Stimulated activated naive B cell treated with anti-CD40 and anti-IgM and Interleukin-4, amounts not matched to agents 10 μg/mL and 1 μg/mL and 100 μg/mL, for 72 hours (primary cell): ENCODE data around the gene RABL6.

Experiments
- ATAC-seq, 2 donors: fragments of 150-1000 bp; cut with Tn5 transposase; replicated peaks; 2 replicates each; pipeline ENCODE4 v1.10.0; 2021; ENCODE audit warnings: moderate library complexity in 1 of 2
- DNase-seq: peaks from one replicate; pipeline ENCODE4 v3.0.0; 2021
- H3K27ac Mint-ChIP-seq: one replicate; pipeline ENCODE4 v1.8.0; 2022; ENCODE audit warnings: mild to moderate bottlenecking, mixed read lengths
- H3K27me3 Mint-ChIP-seq, 2 donors: one replicate each; pipeline ENCODE4 v1.8.0; 2022; ENCODE audit warnings: mixed read lengths in 2 of 2
- H3K36me3 Mint-ChIP-seq, 2 donors: one replicate each; pipeline ENCODE4 v1.8.0; 2022; ENCODE audit warnings: mixed read lengths in 2 of 2, mild to moderate bottlenecking in 1 of 2
- H3K4me1 Mint-ChIP-seq, 2 donors: one replicate each; pipeline ENCODE4 v1.8.0; 2022; ENCODE audit warnings: mixed read lengths in 2 of 2, mild to moderate bottlenecking in 1 of 2
- H3K4me3 Mint-ChIP-seq, 2 donors: one replicate each; pipeline ENCODE4 v1.8.0; 2022; ENCODE audit warnings: mild to moderate bottlenecking in 2 of 2, mixed read lengths in 2 of 2, moderate library complexity in 1 of 2
- H3K9me3 Mint-ChIP-seq, 2 donors: one replicate each; pipeline ENCODE4 v1.8.0; 2022; ENCODE audit warnings: mixed read lengths in 2 of 2, mild to moderate bottlenecking in 1 of 2

RABL6 gene

GRCh38 chr9:136808075-136808805 is 492 bp downstream of the RABL6 start:
- Mint-ChIP-seq H3K9me3 (no peaks in the 10 kb centered on the region), H3K27ac (peak overlapping the region; percentile 91), H3K4me1 (peaks cover 19 to 46% of the 10 kb centered on the region in 2 donors), H3K4me3 (peak overlapping the region; percentile 83 to 84), H3K27me3 (no peaks in the 10 kb centered on the region), H3K36me3 (peaks cover 21 to 33% of the 10 kb centered on the region in 2 donors)
- peak; percentile 39 to 42 for ATAC-seq
- no peak for DNase-seq

DNA sequence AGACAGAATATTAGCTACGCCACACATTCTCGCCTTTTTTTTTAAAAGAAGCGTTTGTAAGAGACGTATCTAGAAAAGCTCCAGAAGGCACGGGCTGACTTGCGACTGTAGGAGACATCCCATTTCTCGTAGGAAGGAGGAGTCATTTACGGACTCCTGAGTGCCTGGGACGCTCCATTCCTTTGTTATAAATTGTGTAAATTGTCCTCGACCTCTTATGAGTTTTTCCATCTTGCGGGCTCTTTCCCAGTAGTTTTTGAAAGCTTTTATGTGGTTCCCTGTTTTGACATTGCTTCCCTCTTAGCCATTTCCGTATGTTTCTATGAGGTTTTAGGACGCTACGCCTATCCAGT is 1.0 kb downstream of the RABL6 start:
- H3K27ac Mint-ChIP-seq, result peak overlapping the region; percentile 91
- ATAC-seq, result no peak
- H3K27me3 Mint-ChIP-seq, result no peaks in the 10 kb centered on the region
- H3K9me3 Mint-ChIP-seq, result no peaks in the 10 kb centered on the region
- peak overlapping the region; percentile 83 to 84 for H3K4me3 Mint-ChIP-seq
- peaks cover 19 to 50% of the 10 kb centered on the region in 2 donors for H3K4me1 Mint-ChIP-seq
- no peak for DNase-seq
- H3K36me3 Mint-ChIP-seq, result peaks cover 23 to 33% of the 10 kb centered on the region in 2 donors

DNA sequence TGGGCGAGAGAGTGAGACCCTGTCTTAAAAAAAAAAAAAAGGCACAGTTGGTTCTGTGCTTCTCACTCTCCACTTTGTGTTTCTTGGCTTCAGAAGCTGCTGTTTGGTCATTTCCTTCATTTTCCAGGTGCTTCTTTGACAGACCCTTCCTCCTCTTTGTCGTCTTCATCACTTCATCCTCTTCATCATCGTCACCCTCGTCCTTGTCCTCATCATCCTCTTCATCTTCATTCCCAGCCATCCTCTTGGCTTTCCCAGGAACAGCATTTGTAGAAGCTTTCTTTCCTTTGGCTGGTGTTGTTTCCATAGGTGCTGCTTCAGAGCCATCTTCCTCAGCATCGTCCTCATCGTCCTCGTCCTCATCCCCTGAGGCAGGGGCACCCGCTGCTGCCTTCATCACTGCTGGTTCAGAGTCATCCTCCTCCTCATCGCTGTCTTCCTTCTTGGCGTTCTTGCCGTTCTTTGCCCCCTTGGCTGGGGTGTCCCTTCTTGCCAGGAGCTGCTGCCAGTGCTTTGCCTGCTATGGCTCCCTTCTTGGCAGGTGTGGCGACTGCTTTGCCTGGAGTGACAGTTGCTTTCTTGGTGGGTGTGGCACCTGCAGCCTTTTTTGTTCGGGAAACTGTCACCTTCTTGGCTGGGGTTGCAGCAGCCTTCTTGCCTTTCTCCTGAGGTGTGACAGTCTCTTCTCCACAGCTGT is 7.1 kb downstream of the RABL6 start:
- Mint-ChIP-seq H3K4me3 (peak overlapping the region in 1 of 2 donors; percentile 10), H3K27ac (no peak overlapping the region), H3K27me3 (no peaks in the 10 kb centered on the region), H3K36me3 (peaks cover 52 to 55% of the 10 kb centered on the region in 2 donors), H3K9me3 (no peaks in the 10 kb centered on the region), H3K4me1 (peaks cover 18 to 32% of the 10 kb centered on the region in 2 donors)
- no peak for ATAC-seq
- DNase-seq, result no peak

DNA sequence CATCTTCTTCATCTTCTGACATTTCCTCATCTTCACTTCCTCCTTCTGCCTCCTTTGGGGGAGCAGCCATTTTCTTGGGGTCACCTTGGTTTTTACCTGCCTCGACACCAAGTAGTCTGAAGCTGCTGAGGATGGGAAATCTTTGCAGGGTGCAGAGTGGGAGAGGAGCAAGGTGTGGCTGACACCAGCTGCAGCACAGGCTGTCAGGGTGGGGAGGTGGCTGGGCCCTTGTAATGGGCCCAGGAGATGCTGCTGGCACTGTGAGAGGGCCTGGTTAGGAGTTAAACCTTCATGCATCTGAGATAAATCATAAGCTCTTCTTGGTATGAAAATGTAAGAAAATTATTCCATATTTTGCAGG is 7.7 kb downstream of the RABL6 start:
- H3K36me3 Mint-ChIP-seq, result peaks cover 51 to 52% of the 10 kb centered on the region in 2 donors
- H3K4me1 Mint-ChIP-seq, result peaks cover 16 to 29% of the 10 kb centered on the region in 2 donors
- no peak for DNase-seq
- ATAC-seq, result no peak
- no peak overlapping the region for H3K4me3 Mint-ChIP-seq
- no peaks in the 10 kb centered on the region for H3K9me3 Mint-ChIP-seq
- no peaks in the 10 kb centered on the region for H3K27me3 Mint-ChIP-seq
- H3K27ac Mint-ChIP-seq, result no peak overlapping the region

DNA sequence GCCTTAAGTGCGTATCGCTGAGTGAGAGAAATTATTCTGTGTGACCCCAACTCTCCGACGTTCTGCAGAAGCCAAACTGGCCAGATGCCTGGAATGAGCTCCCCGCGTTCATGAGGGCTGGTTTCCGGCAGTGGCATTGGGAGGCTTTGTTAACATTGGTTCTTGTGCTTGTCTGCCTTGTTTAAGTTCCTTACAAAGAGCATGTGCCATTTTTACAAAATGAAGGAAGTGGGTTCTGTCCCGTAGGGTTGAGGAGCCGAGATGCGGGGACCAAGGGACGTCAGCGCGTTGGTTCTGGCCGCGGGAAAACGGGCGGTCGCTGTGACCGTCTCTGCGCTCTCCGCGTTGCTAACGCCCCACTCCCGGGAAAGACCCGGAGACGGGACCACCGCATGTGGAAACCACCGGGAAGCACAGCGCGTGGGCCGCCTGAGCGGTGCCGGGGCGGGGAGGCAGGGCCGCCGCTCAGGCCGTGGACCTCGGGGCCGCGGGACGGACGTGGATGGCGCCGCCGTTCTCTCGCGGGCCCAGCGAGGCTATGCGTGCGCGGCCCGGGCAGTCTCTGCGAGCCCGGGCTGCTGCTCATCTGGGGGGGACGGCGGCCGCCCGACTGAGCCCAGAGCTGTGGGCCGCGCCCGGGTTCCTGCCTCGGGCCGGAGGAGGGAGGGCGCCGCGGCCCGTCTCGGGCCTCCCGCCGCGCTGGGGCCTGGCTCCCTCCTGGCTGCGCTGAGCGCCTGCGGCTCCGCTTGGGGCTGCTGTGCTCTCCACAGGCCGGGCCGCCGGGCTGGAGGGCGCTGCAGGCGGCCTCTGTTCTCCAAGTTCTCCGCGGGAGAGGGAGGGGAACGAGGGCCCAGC is 13.4 kb downstream of the RABL6 start:
- Mint-ChIP-seq H3K9me3 (no peaks in the 10 kb centered on the region), H3K4me3 (peak overlapping the region; percentile 73 to 80), H3K36me3 (peaks cover 35 to 39% of the 10 kb centered on the region in 2 donors), H3K27ac (no peak overlapping the region), H3K27me3 (no peaks in the 10 kb centered on the region), H3K4me1 (peaks cover 7 to 10% of the 10 kb centered on the region in 2 donors)
- DNase-seq (no peak), ATAC-seq (peak; percentile 29 to 33)

- Mint-ChIP-seq H3K27ac (no peak overlapping the region), H3K9me3 (no peaks in the 10 kb centered on the region), H3K4me1 (peaks cover 7 to 10% of the 10 kb centered on the region in 2 donors), H3K27me3 (no peaks in the 10 kb centered on the region), H3K4me3 (no peak overlapping the region), H3K36me3 (peaks cover 33 to 38% of the 10 kb centered on the region in 2 donors)
- DNase-seq (no peak), ATAC-seq (no peak)
Observed at GRCh38 chr9:136821826-136822544, 14.2 kb downstream of the RABL6 start.

DNA sequence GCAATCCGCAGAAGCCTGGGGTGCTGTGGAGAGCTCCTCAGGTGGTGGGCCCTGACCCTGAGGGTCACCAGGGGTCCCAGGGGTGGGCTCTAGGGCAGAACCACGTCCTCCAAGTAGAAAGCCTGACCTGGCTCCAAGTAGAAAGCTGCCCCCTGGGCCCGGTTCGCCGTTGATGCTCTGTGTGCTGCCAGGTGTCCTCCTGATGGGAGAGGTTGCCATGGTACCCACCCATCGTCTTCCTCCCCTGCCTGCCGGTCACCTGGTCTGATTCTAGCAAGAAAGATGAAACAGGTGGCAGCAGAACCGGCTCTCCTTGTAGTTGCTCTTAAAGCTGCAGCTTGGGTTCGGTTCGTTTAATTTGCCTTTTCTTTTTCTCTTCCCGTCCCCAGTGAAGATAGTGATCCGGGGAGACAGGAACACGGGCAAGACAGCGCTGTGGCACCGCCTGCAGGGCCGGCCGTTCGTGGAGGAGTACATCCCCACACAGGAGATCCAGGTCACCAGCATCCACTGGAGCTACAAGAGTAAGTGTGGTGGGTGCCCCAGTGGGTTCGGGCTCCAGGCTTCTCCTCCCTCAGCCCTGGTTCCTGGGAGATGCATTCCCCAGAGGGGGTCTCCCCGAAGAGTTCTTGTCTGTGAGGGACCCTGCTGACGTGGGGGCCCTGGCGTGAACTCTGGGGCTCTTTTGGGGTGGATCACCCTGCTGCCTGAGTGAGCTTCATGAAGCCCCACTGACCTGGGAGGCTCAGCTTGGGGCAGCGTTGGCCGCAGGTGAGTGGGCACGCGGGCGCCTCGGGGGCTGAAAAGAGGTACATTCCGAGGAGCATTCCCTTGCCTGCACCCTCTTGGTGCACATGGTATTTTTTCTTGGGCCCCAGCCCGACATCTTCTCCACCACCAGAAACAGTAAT is 15.6 kb downstream of the RABL6 start:
- H3K27ac Mint-ChIP-seq, result no peak overlapping the region
- no peak overlapping the region for H3K4me3 Mint-ChIP-seq
- peaks cover 7 to 10% of the 10 kb centered on the region in 2 donors for H3K4me1 Mint-ChIP-seq
- no peaks in the 10 kb centered on the region for H3K27me3 Mint-ChIP-seq
- peaks cover 32 to 40% of the 10 kb centered on the region in 2 donors for H3K36me3 Mint-ChIP-seq
- ATAC-seq (no peak), DNase-seq (no peak)
- H3K9me3 Mint-ChIP-seq, result no peaks in the 10 kb centered on the region

DNA sequence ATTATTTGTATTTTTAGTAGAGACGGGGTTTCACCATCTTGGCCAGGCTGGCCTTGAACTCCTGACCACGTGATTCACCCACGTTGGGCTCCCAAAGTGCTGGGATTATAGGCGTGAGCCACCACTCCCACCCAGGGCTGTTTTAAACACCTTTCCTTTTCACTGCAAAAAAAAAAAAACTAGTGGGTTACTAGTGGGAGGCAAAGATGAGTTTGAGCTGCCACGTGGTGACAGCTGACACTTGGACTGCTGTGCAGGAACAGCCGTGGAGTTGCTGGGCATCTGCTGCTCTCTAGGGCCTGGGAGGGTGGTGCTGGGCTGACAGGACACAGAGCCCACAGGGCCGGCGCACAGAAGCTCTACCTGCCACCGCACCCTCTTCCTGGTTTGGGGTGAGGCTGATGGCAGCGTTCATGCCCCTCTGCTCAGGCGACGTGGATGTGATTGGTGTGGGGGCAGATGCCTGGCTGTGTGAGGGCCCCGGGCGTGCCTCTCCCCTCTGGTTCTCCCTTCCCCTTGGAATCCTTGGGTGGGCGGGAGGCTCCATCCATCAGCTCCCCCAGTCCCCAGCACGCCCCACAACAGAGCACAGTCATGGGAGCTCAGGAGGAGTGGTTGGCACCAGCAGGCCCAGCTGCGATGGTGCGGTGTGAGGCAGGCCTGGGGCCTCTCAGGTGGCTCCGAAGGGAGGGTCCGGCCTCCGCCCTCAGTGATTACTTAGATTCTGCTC is 16.9 kb downstream of the RABL6 start:
- Mint-ChIP-seq H3K36me3 (peaks cover 31 to 38% of the 10 kb centered on the region in 2 donors), H3K4me3 (no peak overlapping the region), H3K9me3 (no peaks in the 10 kb centered on the region), H3K27me3 (no peaks in the 10 kb centered on the region), H3K4me1 (peaks cover 7 to 10% of the 10 kb centered on the region in 2 donors), H3K27ac (no peak overlapping the region)
- ATAC-seq (no peak), DNase-seq (no peak)

DNA sequence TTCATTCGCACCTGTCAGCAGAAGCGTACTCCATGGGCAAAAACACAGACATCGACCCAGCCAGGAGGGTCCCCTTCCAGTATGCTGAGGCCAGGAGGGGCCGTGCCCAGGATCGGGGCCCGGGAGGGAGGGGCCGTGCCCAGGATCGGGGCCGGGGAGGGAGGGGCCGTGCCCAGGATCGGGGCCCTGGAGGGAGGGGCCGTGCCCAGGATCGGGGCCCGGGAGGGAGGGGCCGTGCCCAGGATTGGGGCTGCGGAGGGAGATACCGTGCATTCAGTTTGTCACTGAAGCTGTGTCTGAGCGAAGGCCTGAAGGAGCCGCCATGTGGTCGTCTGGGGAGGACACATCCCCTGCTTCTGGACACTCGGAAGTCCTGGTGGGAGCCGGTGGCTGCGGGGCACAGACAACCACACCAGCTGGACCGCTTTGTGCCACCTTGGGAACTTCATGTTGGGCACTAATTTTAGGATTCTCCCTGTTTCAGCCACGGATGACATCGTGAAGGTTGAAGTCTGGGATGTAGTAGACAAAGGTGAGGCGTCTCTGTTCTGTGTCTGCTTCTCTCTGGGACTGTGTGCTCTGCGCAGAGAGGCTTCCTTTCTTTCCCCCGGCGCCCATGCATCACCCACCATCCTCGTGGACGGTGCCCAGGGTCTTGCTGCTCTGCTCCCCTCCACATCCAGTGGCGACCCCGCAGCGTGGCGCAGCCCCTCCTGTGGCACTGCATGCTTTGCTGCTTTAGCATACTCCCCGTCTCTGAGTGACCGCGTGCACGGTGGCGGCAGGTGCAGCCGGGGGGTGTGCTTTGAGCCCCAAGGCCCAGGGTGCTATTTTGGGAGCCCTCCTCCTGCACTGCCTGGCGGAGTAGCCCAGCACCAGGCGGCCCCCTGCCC is 17.8 kb downstream of the RABL6 start:
- H3K27ac Mint-ChIP-seq, result no peak overlapping the region
- H3K36me3 Mint-ChIP-seq, result peaks cover 36 to 40% of the 10 kb centered on the region in 2 donors
- ATAC-seq (no peak), DNase-seq (no peak)
- H3K4me1 Mint-ChIP-seq, result peaks cover 7 to 8% of the 10 kb centered on the region in 2 donors
- H3K9me3 Mint-ChIP-seq, result no peaks in the 10 kb centered on the region
- no peak overlapping the region for H3K4me3 Mint-ChIP-seq
- H3K27me3 Mint-ChIP-seq, result no peaks in the 10 kb centered on the region

DNA sequence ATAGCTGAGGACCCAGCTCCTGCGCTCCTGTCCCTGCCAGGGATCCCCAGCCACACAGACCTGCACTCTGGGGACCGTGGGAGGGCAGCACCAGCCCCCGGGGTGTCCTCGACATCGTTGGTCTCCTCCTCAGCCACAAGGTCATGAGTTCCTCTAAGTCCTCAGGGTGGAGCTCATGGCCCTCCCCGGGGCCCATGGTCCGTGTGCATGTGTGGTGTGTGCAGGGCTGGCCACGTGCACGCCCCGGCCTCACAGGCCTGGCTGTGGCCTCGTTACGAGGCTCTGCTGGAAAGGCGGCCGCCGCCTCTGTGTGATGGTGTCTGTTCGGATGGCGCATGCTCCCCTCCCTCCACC is 18.4 kb downstream of the RABL6 start:
- no peaks in the 10 kb centered on the region for H3K9me3 Mint-ChIP-seq
- H3K4me1 Mint-ChIP-seq, result peaks cover 1 to 3% of the 10 kb centered on the region in 2 donors
- no peaks in the 10 kb centered on the region for H3K27me3 Mint-ChIP-seq
- DNase-seq, result no peak
- H3K27ac Mint-ChIP-seq, result no peak overlapping the region
- no peak overlapping the region for H3K4me3 Mint-ChIP-seq
- peaks cover 36 to 44% of the 10 kb centered on the region in 2 donors for H3K36me3 Mint-ChIP-seq
- no peak for ATAC-seq

- Mint-ChIP-seq H3K27ac (no peak overlapping the region), H3K4me3 (no peak overlapping the region), H3K27me3 (no peaks in the 10 kb centered on the region), H3K4me1 (peaks cover 0 to 2% of the 10 kb centered on the region in 2 donors), H3K9me3 (no peaks in the 10 kb centered on the region), H3K36me3 (peaks cover 43 to 51% of the 10 kb centered on the region in 2 donors)
- DNase-seq (no peak), ATAC-seq (no peak)
Observed at GRCh38 chr9:136826703-136827582, 19.2 kb downstream of the RABL6 start.
